Tibial nerve (tissue), 4 donors: ENCODE data around the gene ELOVL6.

Experiments used
- EP300 ChIP-seq, 2 donors: sonication (generic); formaldehyde crosslinking; IDR thresholded peaks; one replicate each; pipeline ENCODE4 v1.6.1; 2017; ENCODE audit warnings: antibody characterized with exemption in 2 of 2, mild to moderate bottlenecking in 1 of 2
- POLR2A ChIP-seq, 2 donors: fragments of 450-650 bp; IDR thresholded peaks; one replicate each; pipeline ENCODE4 v1.6.1; 2017; ENCODE audit warnings: antibody characterized with exemption in 2 of 2, mild to moderate bottlenecking in 2 of 2, moderate library complexity in 2 of 2
- TF ChIP-seq, protein P1 (sequence below), 5 experiments: fragments of 200-600 bp in 3 of 5; fragments of 450-650 bp in 2 of 5; sonication (generic) in 3 of 5; IDR thresholded peaks; one replicate each; pipeline ENCODE4 v1.5.1; 2016 to 2019; ENCODE audit warnings: antibody characterized with exemption in 5 of 5, mild to moderate bottlenecking in 3 of 5, moderate library complexity in 2 of 5

DNA sequence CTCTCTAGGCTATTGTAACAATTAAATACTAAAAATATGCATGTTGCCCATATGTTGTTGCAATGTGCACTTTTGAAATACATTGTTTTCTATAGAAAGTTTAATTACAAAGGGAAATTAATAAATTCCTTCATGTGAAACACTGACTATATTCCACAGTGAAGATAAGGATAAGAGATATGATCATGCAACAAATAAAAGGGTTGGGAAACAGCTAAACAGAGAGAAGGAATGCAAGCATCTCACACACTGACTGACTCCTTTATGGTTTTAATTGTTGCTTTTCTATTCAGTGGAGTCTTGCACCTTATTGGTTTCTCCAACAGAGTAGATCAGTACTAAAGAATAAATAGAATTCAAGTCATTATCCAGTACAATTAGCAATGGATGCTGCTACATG lies 37.8 kb downstream of the ELOVL6 start:
- TF ChIP-seq, protein P1, sequence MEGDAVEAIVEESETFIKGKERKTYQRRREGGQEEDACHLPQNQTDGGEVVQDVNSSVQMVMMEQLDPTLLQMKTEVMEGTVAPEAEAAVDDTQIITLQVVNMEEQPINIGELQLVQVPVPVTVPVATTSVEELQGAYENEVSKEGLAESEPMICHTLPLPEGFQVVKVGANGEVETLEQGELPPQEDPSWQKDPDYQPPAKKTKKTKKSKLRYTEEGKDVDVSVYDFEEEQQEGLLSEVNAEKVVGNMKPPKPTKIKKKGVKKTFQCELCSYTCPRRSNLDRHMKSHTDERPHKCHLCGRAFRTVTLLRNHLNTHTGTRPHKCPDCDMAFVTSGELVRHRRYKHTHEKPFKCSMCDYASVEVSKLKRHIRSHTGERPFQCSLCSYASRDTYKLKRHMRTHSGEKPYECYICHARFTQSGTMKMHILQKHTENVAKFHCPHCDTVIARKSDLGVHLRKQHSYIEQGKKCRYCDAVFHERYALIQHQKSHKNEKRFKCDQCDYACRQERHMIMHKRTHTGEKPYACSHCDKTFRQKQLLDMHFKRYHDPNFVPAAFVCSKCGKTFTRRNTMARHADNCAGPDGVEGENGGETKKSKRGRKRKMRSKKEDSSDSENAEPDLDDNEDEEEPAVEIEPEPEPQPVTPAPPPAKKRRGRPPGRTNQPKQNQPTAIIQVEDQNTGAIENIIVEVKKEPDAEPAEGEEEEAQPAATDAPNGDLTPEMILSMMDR (IDR thresholded peaks at IDR 0.05): no peak
- TF ChIP-seq POLR2A (IDR thresholded peaks at IDR 0.05) (no peak), EP300 (IDR thresholded peaks at IDR 0.05) (no peak)
